ENCODE results near the gene NOS3.
A peak's percentile ranks its signal among the peaks of the same experiment; 100 is the strongest.

Gene NOS3

DNA sequence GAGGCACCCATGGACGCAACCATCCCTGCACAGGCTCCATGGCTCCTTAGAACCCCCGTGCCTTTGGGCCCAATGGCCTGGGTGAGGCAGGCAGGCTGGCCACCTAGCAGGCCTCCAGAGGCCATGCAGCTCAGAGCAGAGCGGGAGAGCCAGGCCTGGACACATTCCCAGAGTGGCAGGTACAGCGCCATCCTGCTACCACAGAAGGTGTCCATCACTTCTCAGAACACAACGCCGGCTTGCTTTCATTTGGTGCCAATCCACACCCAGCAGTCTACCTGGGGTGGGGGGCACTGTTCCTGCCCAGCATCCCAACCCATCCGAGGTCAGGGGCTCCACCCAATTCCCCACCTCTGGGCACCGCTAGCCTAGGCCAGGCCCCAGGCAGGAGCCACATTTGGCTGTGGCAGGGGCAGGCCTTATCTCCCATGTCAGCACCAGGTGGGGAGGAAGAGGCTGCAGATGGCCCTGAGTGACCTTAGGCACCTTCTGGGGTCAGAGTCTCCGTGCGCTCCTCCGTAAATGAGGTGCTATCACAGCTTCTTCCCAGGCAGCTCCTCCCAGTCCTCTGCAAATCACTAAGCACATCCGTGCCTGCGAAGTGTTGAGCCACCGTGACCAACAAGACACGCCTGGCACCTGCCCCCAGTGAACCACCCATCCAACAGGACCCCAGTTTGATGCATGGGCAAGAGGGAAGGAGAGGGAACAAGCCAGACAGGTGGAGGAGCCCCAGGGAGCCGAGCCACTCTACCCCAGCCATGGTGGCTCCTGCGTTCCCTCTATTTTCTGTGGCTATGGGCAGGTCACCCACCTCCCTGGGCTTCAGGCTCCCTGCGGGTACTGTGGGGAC, 26.9 kb upstream of the NOS3 start:
- DNase-seq (ENCODE audit: low read depth in 4 of 4, low spot score in 1 of 4): no peak

DNA sequence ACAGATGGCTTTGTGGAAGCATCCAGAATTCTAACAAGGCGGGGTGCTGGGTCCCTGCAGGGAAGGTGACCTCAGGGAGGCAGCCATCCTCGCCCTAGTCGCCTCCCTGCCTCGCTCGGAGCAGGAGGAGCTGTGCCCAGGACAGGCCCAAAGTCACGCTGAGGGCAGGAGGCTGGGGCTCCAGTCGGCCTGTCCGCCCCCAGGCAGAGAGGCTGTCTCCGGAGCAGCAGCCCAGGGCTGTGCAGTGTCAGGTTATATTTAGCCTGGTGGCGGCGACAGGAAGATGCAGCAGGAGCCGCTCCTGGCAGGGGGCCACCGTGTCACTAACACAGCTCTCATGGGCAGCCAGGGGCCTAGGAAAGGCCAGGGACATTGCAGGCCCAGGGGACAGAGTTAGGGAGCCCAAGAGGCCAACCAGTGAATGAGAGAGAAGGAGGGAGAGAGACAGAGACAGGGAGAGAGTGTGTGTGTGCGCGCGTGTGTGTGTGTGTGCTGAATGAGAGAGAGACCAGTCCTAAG, 26.2 kb upstream of the NOS3 start:
- DNase-seq (ENCODE audit: low read depth in 4 of 4, low spot score in 1 of 4): no peak

DNA sequence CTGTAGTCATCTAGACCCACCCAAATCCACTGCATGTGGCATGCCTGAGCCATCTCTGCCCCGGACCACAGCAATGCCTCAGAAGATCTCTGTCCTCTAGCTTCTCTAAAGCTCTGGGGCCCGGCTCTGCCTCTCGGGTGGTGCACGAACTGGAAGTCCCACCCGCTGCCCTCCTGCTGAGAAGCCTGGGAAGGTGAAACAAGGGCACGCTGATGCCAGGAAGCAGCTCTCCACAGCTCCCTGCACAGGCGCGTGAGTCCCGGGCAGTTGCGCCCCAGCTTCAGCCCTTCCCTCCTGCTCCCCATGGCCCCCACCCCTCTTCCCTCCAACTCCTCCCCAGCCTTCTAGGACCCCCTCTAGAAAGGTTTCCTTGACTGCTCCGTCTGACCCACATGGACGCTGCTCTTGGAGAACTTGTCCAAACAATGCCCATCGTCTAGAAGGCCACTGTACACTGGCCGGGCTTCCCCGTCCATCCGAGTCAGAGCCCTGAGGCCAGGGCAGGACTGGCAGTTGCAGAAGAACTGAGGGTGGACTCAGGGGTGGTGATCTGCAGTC, 25.5 kb upstream of the NOS3 start:
- DNase-seq (ENCODE audit: low read depth in 4 of 4, low spot score in 1 of 4): no peak

DNA sequence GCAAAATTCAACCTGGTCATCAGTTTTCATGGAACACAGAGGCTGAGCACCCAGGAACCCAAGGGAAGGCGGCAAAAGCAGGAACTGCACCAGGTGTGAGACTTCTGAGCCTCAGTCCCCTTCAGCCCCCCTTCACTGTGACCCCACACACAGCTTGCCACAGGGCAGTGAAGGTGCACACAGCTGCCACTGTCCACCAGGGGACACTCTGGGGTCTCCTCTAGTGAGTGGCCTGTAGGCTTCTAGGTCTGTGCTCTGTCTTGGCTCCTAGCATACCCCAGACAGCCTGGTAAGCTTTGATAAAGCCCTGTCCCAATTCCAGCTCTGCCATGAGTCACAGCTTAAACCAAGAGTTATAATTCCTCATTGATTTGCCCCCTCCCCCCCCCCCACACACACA, 24.8 kb upstream of the NOS3 start:
- no peak for DNase-seq (ENCODE audit: low read depth in 4 of 4, low spot score in 1 of 4)

DNA sequence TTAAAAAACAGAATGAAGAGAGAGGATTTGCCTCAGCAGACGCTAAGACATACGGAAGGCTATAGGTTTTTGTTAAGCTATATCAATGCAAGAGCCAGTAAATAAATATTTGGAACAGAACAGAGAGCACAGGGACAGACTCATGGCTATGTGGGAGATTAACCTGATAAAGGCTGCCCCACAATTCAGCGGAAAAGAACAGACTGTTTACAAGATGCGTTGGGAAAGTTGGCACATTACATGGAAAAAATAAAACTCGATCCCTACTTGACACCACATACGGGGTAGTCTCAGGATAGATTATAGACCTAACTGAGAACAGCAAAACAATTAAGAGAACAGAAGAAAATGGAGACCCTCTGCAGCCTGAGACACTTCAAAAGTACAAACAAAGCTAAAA, 23.5 kb upstream of the NOS3 start:
- DNase-seq (ENCODE audit: low read depth in 4 of 4, low spot score in 1 of 4): no peak

DNA sequence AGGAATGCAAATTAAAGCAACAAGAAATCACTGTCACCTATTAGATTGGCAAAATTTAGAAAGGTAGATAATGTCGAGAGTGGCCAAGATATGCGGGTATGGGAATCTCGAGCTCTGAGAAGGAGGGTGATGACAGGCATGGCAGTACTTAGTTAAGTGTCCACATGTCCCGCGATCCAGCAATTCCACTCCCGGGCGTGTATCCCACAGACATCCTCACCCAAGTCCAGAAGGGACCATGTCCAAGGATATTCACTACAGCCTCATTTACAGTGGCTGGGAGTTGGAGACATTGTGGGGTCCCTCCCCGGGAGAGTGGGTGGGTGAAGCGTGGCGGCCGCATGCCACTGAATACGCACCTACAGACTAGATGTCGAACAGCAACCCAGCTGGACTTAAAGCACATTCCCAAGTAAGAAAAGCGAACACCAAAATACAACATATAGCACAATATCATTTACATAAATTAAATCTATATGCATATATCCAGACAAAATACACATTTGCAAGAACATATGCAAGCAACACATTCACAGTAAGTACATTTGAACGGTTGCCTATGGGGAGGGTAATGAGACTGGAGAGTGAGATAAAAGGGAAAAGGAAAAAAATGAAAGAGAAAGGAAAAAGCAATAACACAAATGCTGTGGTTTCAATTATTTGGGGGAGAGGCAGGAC, 22.6 kb upstream of the NOS3 start:
- no peak for DNase-seq (ENCODE audit: low read depth in 4 of 4, low spot score in 1 of 4)

DNA sequence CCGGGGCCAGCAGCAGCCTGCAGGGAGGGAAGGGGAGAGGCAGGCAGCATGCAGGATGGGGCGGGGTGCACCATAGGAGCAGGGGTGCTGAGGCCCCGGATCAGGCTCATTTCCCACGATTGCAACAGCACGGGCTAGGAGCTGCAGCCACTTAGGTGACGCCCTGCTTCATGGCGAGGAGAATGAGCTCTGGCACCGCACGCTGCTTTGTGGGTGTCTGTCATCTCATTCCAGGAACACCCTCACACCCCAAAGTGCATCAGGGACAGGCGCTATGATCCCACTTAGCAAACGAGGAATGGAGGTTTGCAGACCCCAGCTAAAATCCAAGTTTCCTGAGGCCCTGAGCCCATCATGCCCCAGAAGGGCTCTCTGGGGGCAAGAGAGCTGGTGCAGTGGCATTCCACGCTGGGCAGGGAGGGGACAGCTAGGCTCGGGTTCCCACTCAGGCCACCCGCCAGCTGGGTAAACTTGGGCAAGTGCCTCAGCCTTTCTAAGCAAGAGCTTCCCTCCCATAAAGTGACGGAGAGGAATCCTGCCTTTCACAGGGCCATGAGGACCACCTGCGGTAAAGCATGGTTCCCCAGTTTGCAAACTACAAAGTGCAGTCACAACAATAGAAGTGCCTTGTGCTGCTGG, 22.0 kb upstream of the NOS3 start:
- DNase-seq (ENCODE audit: low read depth in 4 of 4, low spot score in 1 of 4): no peak

DNA sequence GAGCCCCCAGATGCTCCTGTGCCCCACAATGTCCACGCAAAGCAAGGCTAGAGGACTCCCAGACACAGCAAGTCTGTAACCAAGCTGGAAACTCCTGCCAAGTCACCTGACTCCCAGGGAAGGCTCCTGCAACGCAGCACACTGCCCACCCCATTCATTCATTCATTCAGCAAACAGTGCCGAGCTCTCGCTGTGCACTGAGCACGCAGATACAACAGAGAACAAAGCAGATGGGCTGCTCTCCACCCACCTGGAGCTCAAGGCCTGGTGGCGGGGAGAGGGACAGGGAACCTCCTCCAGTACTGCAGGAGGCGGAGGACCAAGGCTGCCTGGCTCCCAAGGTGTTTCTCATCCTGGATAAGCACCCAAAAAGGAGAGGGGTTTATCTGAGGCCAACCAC, 21.3 kb upstream of the NOS3 start:
- DNase-seq (ENCODE audit: low read depth in 4 of 4, low spot score in 1 of 4): no peak

DNA sequence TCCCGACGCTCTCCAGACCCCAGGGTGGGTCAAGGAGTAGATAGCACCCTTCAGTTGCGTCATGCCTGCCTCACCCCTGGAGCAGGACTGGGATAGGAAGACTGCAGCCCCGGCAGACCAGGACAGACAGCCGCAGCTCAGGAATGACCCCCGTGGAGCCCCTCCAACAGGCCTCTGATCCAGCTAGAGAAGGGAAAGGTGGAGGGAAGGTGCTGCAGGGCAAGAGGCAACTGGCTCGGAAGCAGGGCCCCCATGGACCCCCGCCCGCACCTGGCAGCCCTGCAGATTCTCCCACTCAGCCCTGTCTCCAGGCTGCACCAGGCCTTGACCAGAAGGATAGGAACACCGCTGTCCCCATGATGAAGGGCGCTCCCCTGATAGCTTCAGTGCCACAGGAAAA, 20.4 kb upstream of the NOS3 start:
- DNase-seq (ENCODE audit: low read depth in 4 of 4, low spot score in 1 of 4): no peak

DNA sequence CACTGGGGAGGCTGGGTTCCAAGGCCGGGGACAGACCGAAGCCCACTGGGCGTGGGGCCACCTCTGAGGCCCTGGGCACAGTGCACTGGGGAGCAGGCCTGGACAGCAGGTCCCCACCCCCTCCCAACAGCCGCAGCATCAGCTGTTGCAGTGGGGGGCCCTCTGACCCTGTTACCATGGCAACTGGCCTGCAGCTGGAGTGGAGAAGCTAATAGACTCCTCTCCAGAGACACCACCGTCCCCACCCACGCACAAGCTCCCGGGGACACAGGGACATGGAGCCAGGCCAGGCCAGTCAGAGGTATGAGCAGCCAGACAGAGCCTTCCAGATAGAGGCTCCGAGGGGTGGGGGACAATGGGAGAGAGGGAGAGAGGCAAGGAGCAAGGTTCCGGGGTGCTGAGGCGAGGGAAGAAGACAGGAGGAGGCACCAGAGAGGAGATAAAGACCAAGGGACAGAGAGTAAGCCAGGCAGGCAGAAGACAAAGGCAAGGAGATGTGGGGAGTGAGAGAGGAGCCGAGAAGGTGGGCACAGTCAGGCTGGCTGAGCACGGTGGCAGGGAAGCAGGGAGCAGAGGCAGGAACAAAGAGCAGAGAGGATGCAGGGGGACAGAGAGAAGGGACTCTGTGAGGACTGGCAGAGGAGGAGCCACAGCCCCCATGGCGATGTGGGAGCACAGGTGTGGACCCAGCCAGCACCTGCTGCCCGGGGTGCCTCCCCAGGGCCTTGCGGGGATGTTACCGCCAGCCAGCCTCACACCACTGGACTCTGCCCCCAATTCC, 19.4 kb upstream of the NOS3 start:
- no peak for DNase-seq (ENCODE audit: low read depth in 4 of 4, low spot score in 1 of 4)

DNA sequence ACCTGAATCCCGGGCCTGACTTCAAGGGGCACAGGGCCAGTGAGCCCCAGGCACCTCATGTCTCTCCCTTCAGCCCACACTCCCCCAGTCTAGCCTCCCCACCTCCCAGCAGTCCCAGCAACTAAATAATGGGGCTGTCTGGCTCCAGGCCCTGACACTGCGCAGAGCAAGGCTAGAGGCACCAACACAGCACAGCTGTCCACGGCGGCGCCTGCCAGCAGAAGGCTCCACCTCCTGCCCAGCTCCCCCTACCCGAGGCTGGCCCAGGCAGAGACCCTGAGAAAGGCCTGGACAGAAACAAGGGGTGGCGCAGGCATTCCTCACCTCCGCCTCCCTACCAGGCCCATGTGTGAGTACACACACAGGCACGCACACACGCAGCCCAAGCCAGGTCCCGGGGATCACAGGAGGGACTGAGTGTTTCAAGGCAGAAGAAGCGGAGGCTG, 18.8 kb upstream of the NOS3 start:
- DNase-seq (ENCODE audit: low read depth in 4 of 4, low spot score in 1 of 4): no peak

DNA sequence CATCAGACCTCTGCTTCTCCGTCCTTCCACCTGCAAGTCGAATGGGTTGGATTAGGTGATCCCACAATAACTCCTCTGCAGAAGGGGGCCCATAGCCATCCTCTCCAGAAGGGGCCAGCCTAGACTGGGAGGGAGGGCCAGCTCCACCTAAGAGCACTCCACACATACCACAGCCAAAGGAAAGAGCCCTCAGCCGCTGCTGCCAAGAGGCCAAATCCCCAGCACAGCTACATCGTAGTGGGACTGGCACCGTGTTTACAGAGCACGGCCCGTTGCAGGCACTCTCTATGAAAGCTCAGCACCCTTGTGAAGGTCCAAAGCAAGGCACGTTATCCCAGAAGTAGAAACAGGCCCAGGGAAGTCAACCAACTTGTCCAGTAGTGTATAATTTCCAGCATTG, 18.1 kb upstream of the NOS3 start:
- DNase-seq (ENCODE audit: low read depth in 4 of 4, low spot score in 1 of 4): no peak

DNA sequence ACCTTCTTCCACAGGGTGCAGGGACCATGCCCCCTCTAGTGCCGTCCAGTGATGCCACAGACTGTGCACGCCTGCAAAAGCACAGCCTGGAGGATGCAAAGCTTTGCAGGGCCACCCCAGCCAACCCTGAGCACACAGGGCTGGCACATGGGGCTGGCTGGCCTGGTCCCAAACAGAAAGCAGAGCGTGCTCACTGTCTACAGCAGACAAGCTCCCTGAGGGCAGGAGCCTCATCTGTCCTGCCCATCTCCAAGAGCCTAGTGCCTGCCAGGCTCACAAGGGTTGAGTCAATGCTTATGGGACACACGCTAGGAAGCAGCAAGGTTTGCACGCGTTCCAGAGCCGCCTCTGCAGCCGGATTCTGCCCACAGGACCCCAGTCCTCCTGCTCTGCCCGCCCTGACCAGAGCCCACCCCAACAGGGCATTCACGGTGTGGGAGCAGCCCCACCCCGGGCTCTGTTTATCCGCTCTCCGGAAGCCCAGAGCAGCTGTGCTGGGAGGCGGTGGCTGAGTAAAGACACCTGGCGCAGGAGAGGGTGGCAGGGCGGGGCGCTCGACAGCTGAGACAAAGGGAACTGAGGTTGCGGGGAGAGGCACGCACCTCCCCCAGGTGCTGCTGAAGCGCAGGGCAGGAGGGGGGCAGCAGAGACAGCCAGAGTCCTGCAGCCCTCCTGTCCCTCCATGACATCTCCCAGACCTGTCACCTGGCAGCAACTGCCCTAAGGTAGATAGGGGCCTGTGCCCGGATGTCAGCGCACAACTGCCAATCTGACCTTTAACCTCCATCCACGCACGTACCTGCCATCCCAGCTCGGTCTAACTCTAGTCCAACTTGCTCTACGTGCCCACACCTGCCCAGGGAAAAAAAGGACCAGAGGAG, 17.0 kb upstream of the NOS3 start:
- no peak for DNase-seq (ENCODE audit: low read depth in 4 of 4, low spot score in 1 of 4)

DNA sequence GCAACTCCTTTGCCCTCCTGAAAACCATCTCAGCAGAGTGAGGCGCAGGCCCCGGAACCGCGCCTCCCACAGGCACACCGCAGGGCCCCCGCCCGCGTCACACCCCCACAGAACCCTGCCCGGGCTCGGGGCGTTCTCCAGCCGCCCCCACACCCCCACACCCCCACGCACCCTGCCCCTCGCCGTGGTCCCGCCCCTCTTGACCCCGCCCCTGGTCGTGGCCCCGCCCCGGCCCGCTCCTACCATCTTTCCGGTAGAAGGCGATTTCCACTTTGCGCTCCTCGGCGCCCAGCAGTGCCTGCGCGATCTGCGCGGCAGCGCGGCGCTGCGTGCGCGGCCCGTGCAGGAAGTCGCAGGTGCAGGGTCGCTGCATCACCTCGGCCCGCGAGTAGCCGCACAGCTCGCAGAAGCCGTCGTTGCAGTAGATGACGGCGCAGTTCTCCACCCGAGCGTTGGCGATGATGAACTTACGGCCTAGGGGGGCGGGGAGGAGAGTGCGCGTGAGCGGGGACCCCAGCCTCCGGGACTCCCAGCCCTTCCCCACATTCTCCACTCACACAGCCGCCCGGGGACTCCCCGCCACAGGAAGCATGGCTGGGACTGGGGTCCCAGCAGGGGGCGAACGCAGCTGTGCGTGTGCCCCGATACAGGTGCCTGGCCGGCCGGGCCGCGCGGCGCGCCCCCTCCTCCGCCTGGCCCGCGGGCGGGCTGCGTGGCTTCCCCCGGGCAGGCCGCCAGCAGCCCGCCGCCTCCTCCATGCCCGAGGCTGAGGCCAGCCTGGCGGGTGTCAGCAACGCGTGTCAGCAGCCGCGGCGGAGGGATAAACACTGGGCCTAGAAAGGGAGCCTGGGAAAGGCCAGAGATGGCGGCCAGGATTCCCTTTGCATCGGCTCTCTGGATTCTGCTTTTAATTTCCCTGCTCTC, 16.1 kb upstream of the NOS3 start:
- DNase-seq (ENCODE audit: low read depth in 4 of 4, low spot score in 1 of 4): peak in 3 of 4 experiments; percentile 62 to 69 (median 64)

DNA sequence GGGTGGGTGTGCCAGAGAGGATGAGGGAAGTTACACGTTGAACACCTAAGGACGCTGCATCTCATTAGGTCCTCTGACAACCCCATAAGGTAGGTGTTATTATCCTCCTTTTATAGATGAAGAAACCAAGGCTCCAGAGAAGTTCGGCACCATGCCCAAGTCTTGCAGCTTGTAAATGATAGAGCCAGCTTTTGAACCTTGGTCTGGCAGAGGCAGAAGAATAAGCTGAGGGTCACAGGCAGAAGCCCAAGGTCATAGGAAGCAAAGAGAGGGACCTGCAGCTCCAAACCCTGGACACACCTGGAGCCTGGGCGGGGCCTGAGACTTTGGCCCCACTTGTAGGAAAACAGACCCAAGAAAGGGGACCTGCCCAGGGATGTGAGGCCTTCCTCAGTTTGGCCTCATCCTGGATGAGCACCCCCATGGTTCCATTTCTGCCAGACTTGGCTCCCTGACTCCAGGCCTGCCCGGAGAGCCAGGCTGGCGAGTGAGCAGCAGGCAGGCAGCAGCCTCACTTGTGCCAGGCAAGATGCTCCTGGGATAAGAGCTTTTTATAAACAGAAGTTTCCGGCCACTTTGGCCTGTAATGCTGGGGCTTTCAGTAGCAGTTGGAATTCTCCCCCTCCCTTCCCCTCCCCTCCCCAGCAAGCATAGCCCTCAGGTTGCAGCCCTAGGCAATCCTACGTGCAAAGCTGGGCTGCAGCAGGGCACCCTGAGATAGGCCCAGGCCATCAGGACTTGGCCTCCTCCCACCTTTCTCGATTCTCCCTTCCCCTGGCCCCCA, 15.1 kb upstream of the NOS3 start:
- no peak for DNase-seq (ENCODE audit: low read depth in 4 of 4, low spot score in 1 of 4)

DNA sequence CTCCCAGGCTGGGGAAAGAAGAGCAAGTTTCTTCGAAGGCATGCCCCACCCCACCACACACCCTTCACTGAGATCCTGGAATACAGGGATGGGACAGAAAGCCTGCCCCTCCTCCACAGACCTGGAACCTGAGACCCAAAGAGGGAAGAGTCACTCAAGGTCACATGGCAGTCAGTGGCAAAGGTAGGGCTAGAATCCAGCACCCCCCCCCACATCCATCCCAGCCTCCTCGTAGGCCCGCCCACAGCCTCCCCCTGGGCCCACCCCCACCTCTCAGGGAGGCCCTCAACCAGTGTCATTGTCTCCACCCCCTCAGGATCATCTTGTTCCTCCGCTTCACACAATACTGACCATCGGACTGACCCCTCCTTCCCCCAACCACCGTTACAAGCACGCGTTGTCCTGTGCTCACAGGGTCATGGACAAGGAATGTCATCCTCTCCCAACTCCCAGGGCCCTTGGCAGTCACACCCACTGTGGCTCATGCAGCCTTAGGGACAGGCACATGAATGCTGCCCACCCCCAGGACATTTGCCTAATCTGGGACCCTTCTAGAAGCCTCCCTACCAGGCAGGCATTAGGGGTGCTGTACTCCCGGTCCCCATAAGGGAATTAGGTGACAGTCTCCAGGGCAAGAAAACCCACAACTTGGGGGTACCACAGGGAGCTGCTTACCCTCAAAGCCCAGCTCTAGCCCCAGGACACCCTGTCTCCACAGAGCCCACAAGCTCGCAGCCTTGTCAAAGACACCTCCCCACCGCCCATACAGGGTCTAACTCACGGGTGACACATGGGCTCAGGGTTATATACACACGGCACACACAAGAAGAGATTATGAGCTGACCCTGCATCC, 14.1 kb upstream of the NOS3 start:
- DNase-seq (ENCODE audit: low read depth in 4 of 4, low spot score in 1 of 4): no peak

Measured in stimulated activated CD4-positive, alpha-beta T cell treated with anti-CD3 and anti-CD28 coated beads, Interleukin-1b, Interleukin-23, amount 100 ng/mL, for 24 hours (primary cell).